SH-SY5Y (cell line): ENCODE measurements around the gene SCN4B.
A peak's percentile ranks its signal among the peaks of the same experiment; 100 is the strongest.

Experiments used
- GATA2 ChIP-seq: IDR thresholded peaks from 2 replicates; pipeline ENCODE4 v1.6.1; 2011; ENCODE audit warnings: mild to moderate bottlenecking, low read depth, low read length
- GATA3 ChIP-seq: IDR thresholded peaks from 2 replicates; pipeline ENCODE4 v1.6.1; 2011; ENCODE audit warnings: low read depth, mild to moderate bottlenecking, low read length, moderate library complexity

Gene SCN4B

DNA sequence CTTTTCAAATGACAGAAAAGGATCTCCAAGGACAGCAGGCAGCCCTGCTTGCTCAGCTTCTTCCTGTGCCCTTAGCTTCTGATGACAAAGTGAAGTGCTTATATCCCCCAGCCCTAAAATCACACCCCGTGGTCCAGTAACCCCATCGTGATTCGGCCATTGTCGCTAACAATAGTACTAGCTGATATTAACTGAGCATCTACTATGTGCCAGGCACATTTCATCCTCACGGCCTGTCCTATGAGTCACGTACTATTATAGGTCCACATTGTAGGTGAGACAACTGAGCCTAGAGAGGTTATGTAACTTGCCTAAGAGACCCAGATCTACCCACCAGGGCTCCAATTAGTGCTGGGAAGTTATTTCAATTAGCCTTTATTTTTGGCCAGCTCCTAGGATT, 6.1 kb downstream of the SCN4B start:
- no peak for TF ChIP-seq GATA2
- TF ChIP-seq GATA3 = no peak

DNA sequence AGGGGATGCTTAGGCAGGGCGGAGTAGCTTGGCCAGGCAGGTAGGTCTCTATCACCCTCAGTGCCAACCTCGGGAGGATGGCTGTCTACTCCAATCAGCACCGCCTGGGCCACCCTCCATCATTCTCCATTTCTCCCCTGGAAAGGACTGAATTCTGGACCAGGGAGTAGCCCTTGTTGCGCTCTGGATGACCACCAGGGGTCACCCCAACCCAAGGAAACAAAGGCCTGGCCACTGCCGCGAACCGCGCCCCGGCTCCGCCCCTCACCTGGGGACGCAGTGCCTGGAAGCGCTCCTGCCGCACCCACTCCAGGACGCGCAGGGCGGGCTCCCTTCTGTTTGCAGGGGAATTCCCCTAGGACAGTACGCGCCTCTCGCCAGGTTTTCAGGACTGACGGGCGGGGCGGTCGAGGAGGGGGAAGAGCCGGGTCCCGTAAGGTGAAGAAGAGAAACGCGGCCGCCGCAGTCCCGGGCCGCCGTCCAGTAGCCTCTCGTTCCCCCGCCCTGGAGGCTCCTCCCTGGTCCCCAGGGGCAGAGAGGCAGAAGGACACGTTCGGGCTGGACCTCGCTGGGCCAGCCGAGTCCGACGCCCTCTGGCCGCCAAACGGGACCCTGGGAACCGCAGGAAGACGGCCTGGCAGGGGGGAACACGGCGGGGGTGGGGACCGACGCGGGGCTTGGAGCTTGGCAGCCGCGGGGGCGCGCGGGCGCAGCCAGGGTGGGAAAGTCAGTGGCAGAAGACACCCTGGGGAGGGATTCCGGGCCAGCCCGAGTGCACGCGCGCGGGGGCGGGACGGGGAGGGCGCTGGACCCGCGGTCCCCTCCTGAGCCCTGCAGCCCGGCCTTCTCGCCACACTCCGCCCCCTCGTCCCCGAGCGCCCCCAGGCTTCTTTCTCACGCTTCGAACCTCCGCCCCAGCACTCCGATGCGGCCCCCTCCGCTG, 7.1 kb downstream of the SCN4B start:
- no peak for TF ChIP-seq GATA2
- TF ChIP-seq GATA3 = no peak

DNA sequence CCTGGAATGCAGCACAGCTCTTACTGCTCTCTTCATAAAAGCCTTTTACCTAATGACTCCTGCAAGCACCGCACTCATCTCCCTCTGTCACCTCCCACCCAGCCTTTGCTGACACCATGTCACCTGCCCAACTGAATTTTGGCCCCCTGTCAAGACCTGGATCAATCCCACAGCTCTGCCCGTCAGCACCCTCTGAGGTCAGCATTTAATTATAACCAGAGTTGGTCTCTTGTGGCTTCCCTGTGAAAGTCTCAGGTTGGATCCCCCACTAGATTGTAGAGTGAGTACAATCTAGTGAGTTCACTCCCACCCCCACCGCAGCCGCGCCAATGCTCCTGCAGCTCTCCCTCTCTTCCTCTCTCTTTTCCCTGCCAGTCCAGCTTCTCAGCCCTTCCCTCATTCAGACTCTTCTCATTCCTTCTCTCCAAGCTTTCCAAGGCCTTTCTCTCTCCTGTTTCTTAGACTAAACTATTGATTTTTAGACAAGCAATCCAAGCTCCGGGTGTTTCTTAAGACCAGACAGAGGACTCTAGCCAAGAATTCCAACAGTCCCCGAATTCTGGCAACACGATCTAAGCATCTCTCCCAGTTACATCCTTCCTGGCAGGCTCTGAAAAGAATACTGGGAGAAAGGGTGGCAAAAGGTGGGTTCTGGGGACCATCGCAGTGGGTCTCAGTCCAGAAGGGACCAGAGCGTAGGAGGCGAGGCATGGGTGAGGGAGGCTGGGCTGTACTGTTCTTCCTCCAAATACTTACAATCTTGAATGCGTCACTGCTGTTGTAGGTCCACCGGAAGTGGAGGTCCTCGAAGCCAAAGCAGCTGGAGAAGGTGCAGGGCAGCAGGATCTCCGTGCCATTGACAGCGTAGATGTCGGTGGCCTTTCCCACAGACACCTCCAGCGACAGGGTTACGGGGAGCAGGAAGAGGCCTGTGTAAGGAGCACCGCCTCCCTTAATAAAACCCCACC, 8.0 kb downstream of the SCN4B start:
- TF ChIP-seq GATA3 = no peak
- TF ChIP-seq GATA2 = no peak

DNA sequence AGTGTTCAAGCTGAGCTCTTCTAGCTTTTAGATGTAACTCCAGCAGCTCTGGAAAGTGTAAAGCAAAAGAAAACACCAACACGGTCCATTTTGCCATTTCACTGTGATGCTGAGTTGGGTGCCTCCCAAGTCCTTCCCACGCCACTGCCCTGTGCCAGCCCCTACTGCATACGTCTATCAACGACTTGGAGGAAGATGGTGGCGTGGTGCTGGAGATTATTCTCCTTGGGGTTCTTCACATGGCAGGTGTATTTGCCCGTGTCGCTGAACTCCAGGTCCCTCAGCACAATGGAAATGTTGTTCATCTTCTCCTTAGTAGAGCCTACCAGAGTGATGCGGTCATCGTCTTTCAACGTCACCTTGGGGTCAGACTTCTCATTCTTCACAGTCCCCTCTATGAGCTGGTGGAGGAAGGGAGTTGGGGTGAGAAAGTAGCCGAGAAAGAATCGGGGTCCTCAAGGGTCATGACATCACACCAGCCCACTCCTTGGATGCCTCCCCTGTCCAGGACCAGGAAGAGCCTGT, 8.9 kb downstream of the SCN4B start:
- no peak for TF ChIP-seq GATA2
- no peak for TF ChIP-seq GATA3

DNA sequence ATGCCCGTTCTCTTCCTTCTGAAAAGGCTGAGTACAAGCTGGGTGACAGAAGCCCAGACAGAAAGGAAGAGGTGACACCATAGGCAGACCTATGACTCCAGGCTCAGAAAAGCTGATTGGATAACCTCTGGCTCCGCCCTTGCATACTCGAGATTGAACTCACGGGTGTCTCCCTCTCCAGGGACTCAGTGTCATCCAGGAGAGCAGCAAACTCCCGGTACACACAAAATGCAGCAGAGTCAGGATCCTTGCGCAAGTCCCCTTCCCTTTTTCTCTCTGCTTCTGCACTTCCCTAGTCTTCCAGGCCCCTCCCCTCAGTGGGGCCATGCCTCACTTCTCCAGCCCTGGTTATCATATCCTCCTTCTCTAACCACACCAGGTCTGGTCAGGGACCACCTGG, 9.8 kb downstream of the SCN4B start:
- no peak for TF ChIP-seq GATA2
- no peak for TF ChIP-seq GATA3

GRCh38 chr11:118142081-118142480, 10.5 kb downstream of the SCN4B start:
- no peak for TF ChIP-seq GATA3
- TF ChIP-seq GATA2 = no peak

DNA sequence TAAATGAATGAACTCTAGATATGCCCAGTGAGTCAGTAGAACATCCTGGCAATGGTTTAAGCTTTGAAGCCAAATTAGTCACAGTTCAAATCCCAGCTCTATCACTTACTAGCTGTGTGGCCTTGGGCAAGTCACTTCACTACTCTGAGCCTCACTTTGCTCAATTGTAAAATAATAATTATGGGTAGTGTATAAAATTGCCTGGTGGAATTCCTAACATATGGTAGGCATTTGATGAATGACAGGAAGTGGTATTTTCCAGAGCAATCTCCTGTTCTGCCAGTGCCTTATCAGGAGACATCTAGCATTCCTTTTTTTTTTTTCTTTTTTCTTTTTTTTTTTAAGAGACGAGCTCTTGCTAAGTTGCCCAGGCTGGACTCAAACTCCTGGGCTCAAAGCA, 13.0 kb downstream of the SCN4B start:
- TF ChIP-seq GATA2 (peak; percentile 57; the same call in 1 of the 2 replicates), GATA3 (no peak)

GRCh38 chr11:118138839-118139420, 13.7 kb downstream of the SCN4B start:
- TF ChIP-seq GATA2 (no peak), GATA3 (no peak)

- TF ChIP-seq GATA2 = no peak
- TF ChIP-seq GATA3 = no peak
Measured at GRCh38 chr11:118136801-118137200, 15.8 kb downstream of the SCN4B start.

DNA sequence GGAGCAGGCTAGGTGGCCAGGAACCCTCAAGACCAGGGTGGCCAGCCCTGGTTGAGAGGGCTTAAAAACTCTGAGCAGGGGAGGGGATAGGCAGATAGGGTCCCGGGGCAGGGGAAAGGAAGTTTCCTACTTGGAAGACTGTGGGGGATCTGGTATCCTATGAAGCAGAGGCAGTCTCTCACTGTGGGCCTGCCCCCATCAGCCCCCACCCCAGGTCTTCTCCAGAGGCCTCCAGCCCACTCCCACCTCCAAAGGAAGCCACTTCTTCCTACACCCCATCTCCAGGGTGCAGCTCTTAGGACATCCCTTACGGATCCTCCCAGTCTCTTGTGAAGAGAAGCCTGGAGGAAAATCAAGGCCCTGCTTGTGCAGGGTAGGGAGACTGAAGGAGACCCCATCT, 16.3 kb downstream of the SCN4B start:
- TF ChIP-seq GATA2 (no peak), GATA3 (no peak)

GRCh38 chr11:118135796-118136165, 16.8 kb downstream of the SCN4B start:
- TF ChIP-seq GATA3 (no peak), GATA2 (no peak)

- TF ChIP-seq GATA3 (no peak), GATA2 (no peak)
Measured at GRCh38 chr11:118135051-118135795, 17.4 kb downstream of the SCN4B start.

- no peak for TF ChIP-seq GATA3
- TF ChIP-seq GATA2 = no peak
Measured at GRCh38 chr11:118133816-118134215, 18.8 kb downstream of the SCN4B start.
